IMR-90 (cell line): Measurements from ENCODE around the gene CYB561D2. TPM values are rescaled to one million over a fixed set of nuclear protein-coding genes. Genes with fewer than 3 reads are reported as not detected.

ENCODE experiments used
- ATAC-seq: fragments of 200-7000 bp; cut with Tn5 transposase; 2 replicates; pipeline ENCODE4 v1.9.1; 2020; ENCODE audit warnings: low read depth, mild to moderate bottlenecking, moderate library complexity
- BruUV-seq: library from RNA; stranded (reverse); fragments of 400-500 nt; replicated peaks from 2 replicates; lab custom pipeline; 2021; lab: Mats Ljungman, UMichigan
- CTCF ChIA-PET: fragments of 300-600 bp; formaldehyde crosslinking; extraction: SDS; loops from one replicate; lab custom pipeline; 2021; ENCODE audit warnings: antibody characterized with exemption; lab: Yijun Ruan, JAX
- POLR2A ChIA-PET: fragments of 300-600 bp; sonication (Branson Sonifier 250); formaldehyde crosslinking; loops from one replicate; lab custom pipeline; 2022; ENCODE audit warnings: antibody characterized with exemption; ENCODE audit not compliant: unreplicated experiment; lab: Charles Lee
- DNase-seq: peaks from one replicate; pipeline ENCODE4 v3.0.0; 2013
- H2AFZ ChIP-seq: replicated peaks from 2 replicates; pipeline ENCODE3; 2013; ENCODE audit warnings: low read length, mild to moderate bottlenecking; ENCODE audit not compliant: poor library complexity
- H2AK5ac ChIP-seq: 2 replicates; pipeline ENCODE4 v1.6.1; 2013; ENCODE audit warnings: low read depth, low read length, inconsistent platforms
- H2AK9ac ChIP-seq: replicated peaks from 2 replicates; pipeline ENCODE3; 2013; ENCODE audit warnings: mild to moderate bottlenecking, low read depth, low read length, moderate library complexity; ENCODE audit not compliant: poor library complexity
- H2BK120ac ChIP-seq: 2 replicates; pipeline ENCODE4 v1.6.1; 2013; ENCODE audit warnings: low read depth, low read length, inconsistent platforms
- H2BK15ac ChIP-seq: 3 replicates; pipeline ENCODE4 v1.6.1; 2013; ENCODE audit warnings: low read depth, low read length, inconsistent platforms
- H2BK20ac ChIP-seq: 2 replicates; pipeline ENCODE4 v1.6.1; 2013; ENCODE audit warnings: low read depth, mild to moderate bottlenecking, inconsistent platforms, low read length, moderate library complexity
- H2BK5ac ChIP-seq: 2 replicates; pipeline ENCODE4 v1.6.1; 2013; ENCODE audit warnings: mild to moderate bottlenecking, low read depth, low read length, inconsistent platforms; ENCODE audit not compliant: poor library complexity, severe bottlenecking
- H3K14ac ChIP-seq: replicated peaks from 2 replicates; pipeline ENCODE4 v1.6.1; 2013; ENCODE audit warnings: low read depth, low read length, inconsistent platforms
- H3K18ac ChIP-seq: 2 replicates; pipeline ENCODE4 v1.6.1; 2013; ENCODE audit warnings: low read depth, low read length, control low read depth
- H3K23ac ChIP-seq: 2 replicates; pipeline ENCODE4 v1.6.1; 2013; ENCODE audit warnings: low read depth, low read length, inconsistent platforms
- H3K27ac ChIP-seq: 2 replicates; pipeline ENCODE4 v1.5.1; 2013; ENCODE audit warnings: mild to moderate bottlenecking, control low read depth, low read length; ENCODE audit not compliant: insufficient read depth
- H3K27me3 ChIP-seq: 2 replicates; pipeline ENCODE4 v1.6.1; 2013; ENCODE audit warnings: low read length; ENCODE audit not compliant: control insufficient read depth, insufficient read depth
- H3K36me3 ChIP-seq: 2 replicates; pipeline ENCODE4 v1.6.1; 2013; ENCODE audit warnings: low read length, mixed read lengths; ENCODE audit not compliant: control insufficient read depth, insufficient read depth
- H3K4ac ChIP-seq: 2 replicates; pipeline ENCODE4 v1.6.1; 2013; ENCODE audit warnings: low read depth, low read length, inconsistent platforms
- H3K4me1 ChIP-seq: 2 replicates; pipeline ENCODE4 v1.6.1; 2013; ENCODE audit warnings: low read length, mixed read lengths; ENCODE audit not compliant: control insufficient read depth, insufficient read depth
- H3K4me2 ChIP-seq: 2 replicates; pipeline ENCODE4 v1.6.1; 2013; ENCODE audit warnings: low read depth, mild to moderate bottlenecking, control low read depth, low read length, moderate library complexity
- H3K4me3 ChIP-seq: 2 replicates; pipeline ENCODE4 v1.5.1; 2013; ENCODE audit warnings: low read depth, mild to moderate bottlenecking, control low read depth, low read length, moderate library complexity; ENCODE audit not compliant: insufficient read depth
- H3K56ac ChIP-seq: 2 replicates; pipeline ENCODE4 v1.6.1; 2013; ENCODE audit warnings: low read length, inconsistent platforms; ENCODE audit not compliant: insufficient read depth; ENCODE audit errors: extremely low read depth
- H3K79me1 ChIP-seq, 2 experiments: 2 replicates each; pipeline ENCODE4 v1.6.1; 2013; ENCODE audit warnings: low read length in 2 of 2, inconsistent platforms in 1 of 2, low read depth in 1 of 2
- H3K9ac ChIP-seq: 2 replicates; pipeline ENCODE4 v1.6.1; 2013; ENCODE audit warnings: low read depth, low read length, control low read depth
- H3K9me1 ChIP-seq: 2 replicates; pipeline ENCODE4 v1.6.1; 2013; ENCODE audit warnings: low read length, inconsistent platforms; ENCODE audit not compliant: insufficient read depth
- H3K9me3 ChIP-seq: 2 replicates; pipeline ENCODE4 v1.6.1; 2013; ENCODE audit warnings: low read length; ENCODE audit not compliant: control insufficient read depth, insufficient read depth
- H4K20me1 ChIP-seq: 2 replicates; pipeline ENCODE4 v1.6.1; 2013; ENCODE audit warnings: low read length, inconsistent platforms; ENCODE audit not compliant: insufficient read depth
- H4K5ac ChIP-seq: 2 replicates; pipeline ENCODE4 v1.6.1; 2013; ENCODE audit warnings: mild to moderate bottlenecking, low read depth, low read length, control low read depth
- H4K8ac ChIP-seq, 2 experiments: 2 replicates each; pipeline ENCODE4 v1.6.1; 2013; ENCODE audit warnings: low read depth in 2 of 2, low read length in 2 of 2, control low read depth in 1 of 2, inconsistent platforms in 1 of 2
- H4K91ac ChIP-seq: 2 replicates; pipeline ENCODE4 v1.6.1; 2013; ENCODE audit warnings: low read depth, low read length, inconsistent platforms; ENCODE audit not compliant: insufficient read depth
- BHLHE40 ChIP-seq: fragments of 150-350 bp; IDR thresholded peaks from 2 replicates; pipeline ENCODE4 v1.6.1; 2016; ENCODE audit warnings: mild to moderate bottlenecking, low read depth, low read length
- CEBPB ChIP-seq: IDR thresholded peaks from 2 replicates; pipeline ENCODE4 v1.6.1; 2012; ENCODE audit warnings: low read depth, low read length, improper control_type of control experiment
- MAFK ChIP-seq: IDR thresholded peaks from 2 replicates; pipeline ENCODE4 v1.6.1; 2012; ENCODE audit warnings: low read depth, low read length, improper control_type of control experiment
- MAZ ChIP-seq: IDR thresholded peaks from 2 replicates; pipeline ENCODE4 v1.6.1; 2012; ENCODE audit warnings: low read depth, mild to moderate bottlenecking, low read length, improper control_type of control experiment, moderate library complexity, borderline replicate concordance
- NFE2L2 ChIP-seq: fragments of 150-350 bp; IDR thresholded peaks from 2 replicates; pipeline ENCODE4 v1.6.1; 2016; ENCODE audit warnings: low read depth, mild to moderate bottlenecking, low read length
- POLR2A ChIP-seq: IDR thresholded peaks from 2 replicates; pipeline ENCODE4 v1.6.1; 2012; ENCODE audit warnings: mild to moderate bottlenecking, low read depth, low read length
- SMC3 ChIP-seq: fragments of 150-350 bp; IDR thresholded peaks from 2 replicates; pipeline ENCODE4 v1.6.1; 2016; ENCODE audit warnings: low read depth, mild to moderate bottlenecking, antibody characterized with exemption, low read length, moderate library complexity
- WGBS, 2 experiments: methylation state at CpG; one replicate each; pipeline versions ENCODE4 v1.1.5 to v1.1.7; 2013; ENCODE audit warnings: missing lambda C conversion rate in 2 of 2; ENCODE audit not compliant: insufficient read length in 1 of 2; ENCODE audit errors: extremely low coverage in 2 of 2; 5-methylcytosine and 5-hydroxymethylcytosine counted together
- dilution Hi-C: fragments of 300-500 bp; cut with HindIII; formaldehyde crosslinking; loops from one replicate; pipeline ENCODE4 v1.14.3; 2018; ENCODE audit warnings: low sequenced_read_pairs; ENCODE audit not compliant: unreplicated experiment
- in situ Hi-C: fragments of 300-500 bp; cut with MboI; formaldehyde crosslinking; loops from 3 replicates; pipeline ENCODE4 v1.14.3; 2019; ENCODE audit warnings: low sequenced_read_pairs, inconsistent platforms, mixed read lengths
- intact Hi-C: fragments of 100-400 bp; cut with micrococcal nuclease; formaldehyde crosslinking; loops from 2 replicates; pipeline ENCODE4 v1.10.0; 2022
- polyA plus RNA-seq, 3 experiments: library from polyadenylated mRNA; depleted of rRNA; stranded (reverse); fragments of >200 nt; gene quantifications; 2 replicates each; pipeline ENCODE4 v1.2.3, GENCODE V29; 2012; ENCODE audit warnings: low replicate concordance in 1 of 3
- total RNA-seq: library from RNA; depleted of rRNA; stranded (reverse); fragments of >200 nt; gene quantifications from 2 replicates; pipeline ENCODE4 v1.2.3, GENCODE V29; 2012
- TF ChIP-seq, protein P1 (sequence below): fragments of 150-350 bp; IDR thresholded peaks from 2 replicates; pipeline ENCODE4 v1.6.1; 2016; ENCODE audit warnings: low read depth, mild to moderate bottlenecking, low read length, moderate library complexity, borderline replicate concordance

The CYB561D2 gene
- total and polyA plus RNA-seq, 2 of the 4 experiments (the other 2 are of a cell fraction): 29.2 to 31.7 TPM

DNA sequence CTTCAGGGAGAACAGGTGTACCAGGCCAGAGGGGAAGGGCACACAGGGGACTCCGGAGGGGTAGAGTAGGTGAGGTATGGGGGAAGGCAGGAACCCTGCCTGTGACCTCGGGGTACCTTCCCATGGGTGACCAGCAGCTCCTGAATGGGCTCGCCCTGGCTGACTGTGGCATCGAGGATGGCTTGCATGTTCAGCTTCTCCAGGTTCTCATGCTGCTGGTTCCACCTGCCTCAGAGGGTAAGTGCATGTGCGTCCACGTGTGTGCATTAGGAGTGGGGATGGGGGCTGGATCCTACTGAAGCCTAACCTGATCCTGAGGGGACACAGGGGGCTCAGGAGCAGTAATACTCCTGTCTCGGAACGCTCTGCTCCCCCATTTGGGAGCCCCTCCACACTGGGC is 5.7 kb upstream of the CYB561D2 start:
- in situ Hi-C loops (loop anchor here (5.0 to 25.0 kb wide), 4 partner anchors 202 to 1817 kb away; partner anchors contain the start of genes ABHD14B, GPR62, MANF and PCBP4), intact Hi-C loops (loop anchor here (5.0 kb wide), 1 partner anchor 1042 kb away; the partner anchor contains the start of gene MANF), dilution Hi-C loops (no loop called here)
- Histone ChIP-seq H3K79me1 (peaks cover 9 to 20% of the 10 kb centered on the region in 2 experiments), H2AK5ac (no peak overlapping the region), H3K4me3 (peak overlapping the region; percentile 48; the same call in 1 of the 2 replicates), H3K9ac (no peak overlapping the region), H2BK5ac (no peak overlapping the region), H2BK20ac (no peak overlapping the region), H2BK120ac (no peak overlapping the region), H4K91ac (no peak overlapping the region), H4K20me1 (peaks cover 2% of the 10 kb centered on the region), H2AK9ac (no peak overlapping the region), H3K36me3 (peaks cover 9% of the 10 kb centered on the region; the same call in 1 of the 2 replicates), H3K56ac (no peak overlapping the region), H3K4me2 (peak overlapping the region; percentile 99), H3K9me1 (no peaks in the 10 kb centered on the region; the same call in none of the 2 replicates), H3K18ac (no peak overlapping the region), H2BK15ac (no peak overlapping the region), H3K27me3 (no peaks in the 10 kb centered on the region), H3K4me1 (peaks cover 15% of the 10 kb centered on the region), H3K9me3 (no peaks in the 10 kb centered on the region), H3K4ac (no peak overlapping the region), H3K14ac (no peak overlapping the region), H4K8ac (no peak overlapping the region), H4K5ac (no peak overlapping the region), H3K27ac (no peak overlapping the region), H3K23ac (no peak overlapping the region), H2AFZ (peak overlapping the region; percentile 95)
- TF ChIP-seq MAZ (no peak), NFE2L2 (no peak), MAFK (no peak), BHLHE40 (no peak), SMC3 (no peak), CEBPB (no peak), POLR2A (no peak)
- TF ChIP-seq, protein P1, sequence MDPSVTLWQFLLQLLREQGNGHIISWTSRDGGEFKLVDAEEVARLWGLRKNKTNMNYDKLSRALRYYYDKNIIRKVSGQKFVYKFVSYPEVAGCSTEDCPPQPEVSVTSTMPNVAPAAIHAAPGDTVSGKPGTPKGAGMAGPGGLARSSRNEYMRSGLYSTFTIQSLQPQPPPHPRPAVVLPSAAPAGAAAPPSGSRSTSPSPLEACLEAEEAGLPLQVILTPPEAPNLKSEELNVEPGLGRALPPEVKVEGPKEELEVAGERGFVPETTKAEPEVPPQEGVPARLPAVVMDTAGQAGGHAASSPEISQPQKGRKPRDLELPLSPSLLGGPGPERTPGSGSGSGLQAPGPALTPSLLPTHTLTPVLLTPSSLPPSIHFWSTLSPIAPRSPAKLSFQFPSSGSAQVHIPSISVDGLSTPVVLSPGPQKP: no peak
- WGBS, 2 experiments: 100% methylated on average over 1 of the region's 8 CpGs; no CpG with 5 or more reads in 1 of the 2 experiments
- POLR2A ChIA-PET: no interaction called here
- CTCF ChIA-PET: interaction anchor here (0.6 kb wide), 1 partner anchor 197 kb away, joined by 5 read pairs; no protein-coding TSS in a partner anchor
- DNase-seq: no peak
- BruUV-seq: no TSS peak
- ATAC-seq: no peak
